ENCODE measurements around the gene MROH9.
"Not testable (repeated sequence)": the region's sequence is repeated elsewhere in the genome, so short reads cannot be mapped to it uniquely, and the experiment has no call there.

Gene MROH9

DNA sequence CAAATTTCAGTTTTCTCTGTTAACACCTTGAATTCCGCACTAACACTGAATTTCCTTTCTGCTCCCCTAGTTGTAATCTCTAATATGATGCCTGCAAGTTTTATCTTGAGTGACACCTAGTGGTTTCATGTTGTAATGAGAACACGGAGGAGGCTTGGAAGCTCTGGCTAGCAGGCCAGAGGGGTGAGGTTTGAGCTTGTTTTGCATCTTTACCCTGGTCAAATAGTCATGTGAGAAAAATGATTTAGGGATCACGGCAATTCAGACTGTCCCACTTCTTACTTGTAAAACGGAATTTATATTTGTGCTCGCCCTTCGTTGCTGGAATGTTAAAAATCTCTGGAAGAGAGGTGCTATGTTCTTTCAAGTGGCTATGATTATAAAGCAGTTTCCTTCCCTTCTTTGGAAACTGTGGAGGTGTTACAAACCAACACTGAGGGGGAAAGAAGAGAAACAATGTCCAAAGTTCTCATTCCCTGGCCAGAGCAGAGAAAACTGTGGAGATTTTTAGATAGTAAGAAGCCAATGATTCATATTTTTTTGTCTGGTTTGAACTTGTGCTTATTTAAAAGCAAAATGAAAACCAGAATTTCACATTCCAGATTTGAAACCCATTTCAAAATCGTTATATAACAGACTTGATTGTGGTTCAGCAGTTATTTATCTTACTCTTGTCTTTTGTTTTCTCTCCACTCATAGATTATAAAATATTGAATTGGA is 5.3 kb upstream of the MROH9 start:
- DNase-seq (ENCODE audit: low spot score), result peak; percentile 66
- in situ Hi-C loops (cut with MboI; ENCODE audit: low pct_unique_long_range_greater_than_20kb, low sequenced_read_pairs, unreplicated experiment), result no loop called here
- TF ChIP-seq, protein P1, sequence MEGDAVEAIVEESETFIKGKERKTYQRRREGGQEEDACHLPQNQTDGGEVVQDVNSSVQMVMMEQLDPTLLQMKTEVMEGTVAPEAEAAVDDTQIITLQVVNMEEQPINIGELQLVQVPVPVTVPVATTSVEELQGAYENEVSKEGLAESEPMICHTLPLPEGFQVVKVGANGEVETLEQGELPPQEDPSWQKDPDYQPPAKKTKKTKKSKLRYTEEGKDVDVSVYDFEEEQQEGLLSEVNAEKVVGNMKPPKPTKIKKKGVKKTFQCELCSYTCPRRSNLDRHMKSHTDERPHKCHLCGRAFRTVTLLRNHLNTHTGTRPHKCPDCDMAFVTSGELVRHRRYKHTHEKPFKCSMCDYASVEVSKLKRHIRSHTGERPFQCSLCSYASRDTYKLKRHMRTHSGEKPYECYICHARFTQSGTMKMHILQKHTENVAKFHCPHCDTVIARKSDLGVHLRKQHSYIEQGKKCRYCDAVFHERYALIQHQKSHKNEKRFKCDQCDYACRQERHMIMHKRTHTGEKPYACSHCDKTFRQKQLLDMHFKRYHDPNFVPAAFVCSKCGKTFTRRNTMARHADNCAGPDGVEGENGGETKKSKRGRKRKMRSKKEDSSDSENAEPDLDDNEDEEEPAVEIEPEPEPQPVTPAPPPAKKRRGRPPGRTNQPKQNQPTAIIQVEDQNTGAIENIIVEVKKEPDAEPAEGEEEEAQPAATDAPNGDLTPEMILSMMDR (IDR thresholded peaks at IDR 0.05; ENCODE audit: extremely low read depth, insufficient read depth, missing control alignments), result peak; percentile 76

DNA sequence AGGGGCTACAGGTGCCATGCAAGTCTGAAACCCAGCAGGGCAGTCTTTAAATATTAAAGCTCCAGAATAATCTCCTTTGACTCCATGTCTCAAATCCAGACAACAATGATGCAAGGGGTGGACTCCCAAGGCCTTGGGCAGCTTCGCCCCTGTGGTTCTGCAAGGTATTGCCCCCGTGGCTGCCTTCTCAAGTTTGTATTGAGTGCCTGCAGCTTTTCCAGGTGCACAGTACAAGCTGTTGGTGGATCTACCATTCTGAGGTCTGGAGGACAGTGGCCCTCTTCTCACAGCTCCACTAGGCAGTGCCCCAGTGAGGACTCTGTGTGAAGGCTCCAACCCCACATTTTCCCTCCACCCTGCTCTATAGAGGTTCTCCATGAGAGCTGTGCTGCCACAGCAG is 3.7 kb upstream of the MROH9 start:
- TF ChIP-seq, protein P1 (IDR thresholded peaks at IDR 0.05; ENCODE audit: extremely low read depth, insufficient read depth, missing control alignments), result no peak
- in situ Hi-C loops (cut with MboI; ENCODE audit: low pct_unique_long_range_greater_than_20kb, low sequenced_read_pairs, unreplicated experiment), result no loop called here
- no peak for DNase-seq (ENCODE audit: low spot score)

DNA sequence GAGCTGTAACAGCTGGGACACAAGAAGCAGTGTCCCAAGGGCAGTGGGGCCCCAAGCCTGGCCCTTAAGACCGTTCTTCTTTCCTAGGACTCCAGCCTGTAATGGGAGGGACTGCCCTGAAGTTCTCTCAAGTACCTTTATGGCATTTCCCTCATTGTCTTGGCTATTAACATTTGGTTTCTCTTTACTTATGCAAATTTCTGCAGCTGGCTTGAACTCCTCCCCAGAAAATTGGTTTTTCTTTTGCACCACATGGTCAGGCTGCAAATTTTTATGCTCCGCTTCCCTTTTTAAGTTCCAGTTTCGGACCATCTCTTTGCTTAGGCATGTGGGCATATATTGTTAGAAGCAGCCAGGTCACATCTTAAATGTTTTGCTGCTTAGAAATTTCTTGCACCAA is 3.1 kb upstream of the MROH9 start:
- TF ChIP-seq, protein P1 (IDR thresholded peaks at IDR 0.05; ENCODE audit: extremely low read depth, insufficient read depth, missing control alignments), result no peak
- in situ Hi-C loops (cut with MboI; ENCODE audit: low pct_unique_long_range_greater_than_20kb, low sequenced_read_pairs, unreplicated experiment), result no loop called here
- no peak for DNase-seq (ENCODE audit: low spot score)

DNA sequence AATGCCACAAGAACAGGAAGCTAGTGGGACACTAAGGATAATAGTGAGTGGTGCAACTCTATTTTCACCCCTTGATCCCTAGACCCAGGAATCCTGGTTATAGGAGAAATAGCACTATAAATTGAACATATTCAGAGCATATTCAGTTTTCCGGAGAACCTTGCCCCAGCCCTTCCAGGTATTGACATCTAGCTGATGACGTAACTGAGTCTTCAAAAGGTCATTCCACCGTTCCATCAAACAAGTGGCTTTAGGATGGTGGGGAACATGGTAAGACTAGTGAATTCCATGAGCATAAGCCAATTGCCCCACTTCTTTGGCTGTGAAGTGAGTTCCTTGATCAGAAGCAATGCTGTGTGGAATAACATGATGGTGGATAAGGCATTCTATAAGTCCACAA is 2.9 kb downstream of the MROH9 start:
- TF ChIP-seq, protein P1 (IDR thresholded peaks at IDR 0.05; ENCODE audit: extremely low read depth, insufficient read depth, missing control alignments), result no peak
- in situ Hi-C loops (cut with MboI; ENCODE audit: low pct_unique_long_range_greater_than_20kb, low sequenced_read_pairs, unreplicated experiment), result no loop called here
- DNase-seq (ENCODE audit: low spot score), result no peak

DNA sequence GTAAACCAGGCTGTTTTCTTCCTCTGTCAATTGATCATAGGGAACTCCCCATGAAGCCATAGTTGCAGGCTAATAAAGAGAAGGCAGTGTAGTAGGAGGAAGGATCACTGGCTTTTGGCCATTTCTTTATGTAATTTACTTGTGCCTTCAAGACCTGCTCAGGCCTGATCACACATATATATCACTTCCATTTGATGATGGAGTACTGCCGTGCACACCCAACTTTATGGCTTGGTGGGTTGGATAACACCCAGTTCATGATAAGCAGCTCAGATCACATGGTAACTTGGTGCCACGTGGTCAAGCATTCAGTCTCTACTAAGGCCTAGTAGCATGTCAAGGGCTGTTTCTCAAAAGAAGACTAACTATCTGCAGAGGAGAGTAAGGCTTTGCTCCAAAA is 4.1 kb downstream of the MROH9 start:
- TF ChIP-seq, protein P1 (IDR thresholded peaks at IDR 0.05; ENCODE audit: extremely low read depth, insufficient read depth, missing control alignments), result no peak
- no peak for DNase-seq (ENCODE audit: low spot score)
- in situ Hi-C loops (cut with MboI; ENCODE audit: low pct_unique_long_range_greater_than_20kb, low sequenced_read_pairs, unreplicated experiment), result no loop called here

DNA sequence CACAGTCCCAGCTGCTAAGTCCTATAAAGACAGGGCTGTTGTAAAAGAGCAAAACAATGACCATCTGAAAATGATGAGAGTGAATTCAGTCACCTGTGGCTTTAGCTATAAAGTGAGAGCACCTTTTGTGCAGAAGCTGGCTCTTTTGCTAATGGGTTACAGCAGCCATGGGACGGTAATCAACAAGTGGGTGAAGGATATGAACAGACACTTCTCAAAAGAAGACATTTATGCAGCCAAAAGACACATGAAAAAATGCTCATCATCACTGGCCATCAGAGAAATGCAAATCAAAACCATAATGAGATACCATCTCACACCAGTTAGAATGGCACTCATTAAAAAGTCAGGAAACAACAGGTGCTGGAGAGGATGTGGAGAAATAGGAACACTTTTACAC is 16.4 kb downstream of the MROH9 start:
- DNase-seq (ENCODE audit: low spot score); in situ Hi-C loops (cut with MboI; ENCODE audit: low pct_unique_long_range_greater_than_20kb, low sequenced_read_pairs, unreplicated experiment): not testable (repeated sequence)

DNA sequence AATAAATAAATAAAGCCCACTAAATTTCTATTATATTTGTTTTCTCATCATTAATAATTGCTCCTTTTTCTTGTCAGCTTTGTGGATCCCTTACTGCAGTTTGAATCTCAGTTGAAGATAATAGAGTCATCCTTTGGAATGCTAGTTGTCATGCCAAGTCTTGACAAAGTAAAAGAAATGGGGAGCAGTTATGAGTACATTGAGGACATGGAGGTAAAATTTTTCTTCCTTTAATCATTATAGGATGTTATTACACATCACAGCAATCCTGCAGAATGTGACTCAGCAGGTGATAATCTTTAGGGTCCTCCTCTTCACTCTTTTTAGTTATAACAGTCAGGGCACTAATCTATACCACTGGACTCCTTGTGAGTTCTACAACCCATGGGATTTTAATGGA is 24.1 kb downstream of the MROH9 start:
- no peak for DNase-seq (ENCODE audit: low spot score)
- TF ChIP-seq, protein P1 (IDR thresholded peaks at IDR 0.05; ENCODE audit: extremely low read depth, insufficient read depth, missing control alignments), result no peak
- in situ Hi-C loops (cut with MboI; ENCODE audit: low pct_unique_long_range_greater_than_20kb, low sequenced_read_pairs, unreplicated experiment), result no loop called here
